Stimulated activated CD4-positive, alpha-beta T cell treated with anti-CD3 and anti-CD28 coated beads, Interleukin-4, amount 100 ng/mL, for 4 hours (primary cell): ENCODE data around the gene LRRIQ3.
"Not testable (repeated sequence)": the region's sequence is repeated elsewhere in the genome, so short reads cannot be mapped to it uniquely, and the experiment has no call there.

Experiments used
- DNase-seq, 2 experiments: peaks; one replicate each; pipeline ENCODE4 v3.0.0-alpha.2; 2020

LRRIQ3 gene

GRCh38 chr1:74197657-74198552 lies at the start of gene LRRIQ3, which contains the start of gene FPGT:
LRRIQ3 (minus strand) TSS chr1:74198176; CDS start chr1:74183684, 14,492 bp downstream.
FPGT (plus strand) TSS chr1:74198242; CDS start chr1:74198279, 37 bp downstream.
- DNase-seq: peak; percentile 91 to 96

GRCh38 chr1:74246315-74246714 lies 48.3 kb upstream of the LRRIQ3 start:
- DNase-seq: no peak

- no peak for DNase-seq
Observed at GRCh38 chr1:74245168-74245772, 47.3 kb upstream of the LRRIQ3 start.

- DNase-seq: no peak
Observed at GRCh38 chr1:74237787-74238186, 39.8 kb upstream of the LRRIQ3 start.

GRCh38 chr1:74237035-74237434 lies 39.1 kb upstream of the LRRIQ3 start:
- no peak for DNase-seq

DNA sequence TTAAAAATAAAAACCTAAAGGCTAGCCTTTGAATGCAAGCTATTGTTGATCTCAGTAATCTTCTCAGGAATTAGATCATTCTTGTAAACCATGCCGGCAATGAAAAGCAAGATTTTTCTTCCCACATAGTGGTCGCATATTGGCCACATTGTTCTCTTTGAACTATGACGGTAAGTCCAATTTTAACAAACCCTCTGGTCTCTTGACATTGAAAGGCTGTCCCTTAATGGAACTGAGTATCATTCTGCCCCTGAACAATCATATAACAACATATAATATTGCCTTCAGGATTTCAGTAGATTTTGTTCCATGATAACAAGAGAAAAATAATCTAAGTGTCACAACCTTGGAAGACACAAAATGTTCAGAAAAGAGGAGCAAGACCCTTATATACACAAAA lies 38.5 kb upstream of the LRRIQ3 start:
- no peak for DNase-seq

- DNase-seq: no peak
Observed at GRCh38 chr1:74235153-74235552, 37.2 kb upstream of the LRRIQ3 start, which contains the start of gene TNNI3K. TNNI3K (plus strand) TSS chr1:74235387; CDS start chr1:74235452, 65 bp downstream.

- DNase-seq: no peak
Observed at GRCh38 chr1:74223453-74223852, 25.5 kb upstream of the LRRIQ3 start.

GRCh38 chr1:74222701-74223100 lies 24.7 kb upstream of the LRRIQ3 start:
- DNase-seq: no peak

DNA sequence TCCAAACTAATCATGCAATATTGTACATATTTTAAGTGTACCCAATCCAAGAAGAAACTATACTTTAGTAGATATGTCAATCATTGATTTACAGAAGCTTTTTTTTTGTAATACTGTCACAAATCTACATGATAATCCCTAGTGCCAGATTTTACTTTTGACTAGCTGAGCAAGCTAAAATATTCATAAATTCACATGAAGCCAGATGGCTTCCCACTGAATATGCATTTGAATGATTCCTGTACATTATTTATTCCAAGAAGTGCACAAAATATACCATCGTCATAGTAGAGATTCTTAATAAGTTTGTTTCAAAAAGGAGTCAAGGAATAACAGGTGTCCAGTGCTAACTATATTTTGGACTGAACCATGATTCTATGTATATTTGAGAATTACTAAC lies 17.3 kb upstream of the LRRIQ3 start:
- DNase-seq: no peak

- no peak for DNase-seq
Observed at GRCh38 chr1:74205266-74205665, 7.3 kb upstream of the LRRIQ3 start.

DNA sequence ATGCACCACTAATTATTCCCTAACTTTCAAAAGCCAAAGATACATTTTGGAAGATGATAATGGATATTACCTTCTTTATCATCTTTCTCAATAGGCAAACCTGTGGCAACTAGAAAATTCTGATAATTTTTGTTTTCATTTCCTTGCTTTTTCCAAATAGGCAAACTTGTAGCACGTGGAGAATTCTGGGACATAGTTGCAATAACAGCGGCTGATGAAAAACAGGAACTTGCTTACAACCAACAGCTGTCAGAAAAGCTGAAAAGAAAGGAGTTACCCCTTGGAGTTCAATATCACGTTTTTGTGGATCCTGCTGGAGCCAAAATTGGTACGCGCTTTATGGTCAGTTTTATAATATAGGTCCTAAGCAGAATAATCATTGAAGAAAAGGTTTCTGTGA lies 1.5 kb upstream of the LRRIQ3 start:
- no peak for DNase-seq

DNA sequence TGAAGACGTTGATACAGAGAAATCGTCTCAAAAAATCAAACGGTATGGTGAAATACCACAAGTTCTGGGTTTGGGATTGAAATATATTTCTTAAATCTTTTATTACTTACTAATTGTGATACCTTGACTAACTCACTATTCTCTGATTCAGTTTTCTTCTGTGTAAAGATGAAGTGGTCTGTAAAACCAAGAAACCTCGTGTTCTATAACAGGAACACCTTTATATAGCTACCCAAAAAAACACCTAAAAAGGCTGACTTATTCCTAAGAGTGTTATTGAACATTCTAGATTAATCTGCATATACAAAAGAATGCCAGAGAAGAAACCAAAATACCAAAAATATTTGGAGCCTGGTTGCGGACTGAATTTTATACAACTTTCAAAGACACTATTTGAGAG lies 721 bp downstream of the LRRIQ3 start:
- no peak for DNase-seq

DNA sequence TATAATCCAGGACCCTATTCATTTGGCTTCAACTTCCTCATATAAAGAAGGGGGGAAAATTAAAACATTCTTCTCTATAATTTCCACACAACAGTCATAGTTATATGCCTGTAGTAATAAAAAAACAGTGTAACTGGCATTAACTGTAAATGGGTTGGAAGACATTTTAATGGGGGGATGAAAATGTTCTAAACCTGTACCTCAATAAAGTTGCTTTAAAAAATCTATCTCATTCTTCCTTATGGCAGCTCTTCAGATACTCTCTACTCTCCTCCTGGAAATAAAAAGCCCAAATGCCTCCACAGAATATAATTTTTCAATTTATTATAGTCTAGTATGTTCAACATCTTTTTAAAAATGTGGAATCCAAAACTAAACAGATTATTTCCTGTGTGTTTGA lies 2.6 kb downstream of the LRRIQ3 start:
- no peak for DNase-seq

- no peak for DNase-seq
Observed at GRCh38 chr1:74193908-74194307, 4.1 kb downstream of the LRRIQ3 start.

GRCh38 chr1:74180490-74180889 lies 17.5 kb downstream of the LRRIQ3 start:
- DNase-seq: no peak

- DNase-seq: not testable (repeated sequence)
Observed at GRCh38 chr1:74174423-74174822, 23.6 kb downstream of the LRRIQ3 start.

GRCh38 chr1:74162333-74162732 lies 35.6 kb downstream of the LRRIQ3 start:
- DNase-seq: no peak

GRCh38 chr1:74161497-74161896 lies 36.5 kb downstream of the LRRIQ3 start:
- no peak for DNase-seq

- DNase-seq: no peak
Observed at GRCh38 chr1:74160046-74160445, 37.9 kb downstream of the LRRIQ3 start.

- DNase-seq: no peak
Observed at GRCh38 chr1:74145086-74145485, 52.9 kb downstream of the LRRIQ3 start.

GRCh38 chr1:74117370-74117769 lies 80.6 kb downstream of the LRRIQ3 start:
- not testable (repeated sequence) for DNase-seq

GRCh38 chr1:74113333-74113732 lies 84.6 kb downstream of the LRRIQ3 start:
- no peak for DNase-seq

- no peak for DNase-seq
Observed at GRCh38 chr1:74107394-74107793, 90.6 kb downstream of the LRRIQ3 start.
